Mesenchymal stem cell (in vitro differentiated cells and primary cell): Measurements from ENCODE around the gene CARD8.
"Not testable (repeated sequence)": the region's sequence is repeated elsewhere in the genome, so short reads cannot be mapped to it uniquely, and the experiment has no call there.

Experiments used
- DNase-seq: peaks from one replicate; pipeline ENCODE4 v3.0.0-alpha.2; 2013
- H2AFZ ChIP-seq: one replicate; pipeline ENCODE4 v1.6.1; 2013; ENCODE audit warnings: low read depth, mild to moderate bottlenecking, control low read depth, inconsistent platforms, low read length, moderate library complexity
- H2AK5ac ChIP-seq: 2 replicates; pipeline ENCODE4 v1.6.1; 2013; ENCODE audit warnings: low read length, moderate library complexity, mild to moderate bottlenecking, inconsistent platforms; ENCODE audit not compliant: severe bottlenecking
- H2BK120ac ChIP-seq: one replicate; pipeline ENCODE4 v1.6.1; 2013; ENCODE audit warnings: low read depth, mild to moderate bottlenecking, inconsistent platforms, low read length, moderate library complexity
- H2BK12ac ChIP-seq, 2 experiments: one replicate each; pipeline ENCODE4 v1.6.1; 2013; ENCODE audit warnings: inconsistent platforms in 2 of 2, low read length in 2 of 2, mild to moderate bottlenecking in 2 of 2, moderate library complexity in 2 of 2, control low read depth in 1 of 2
- H2BK15ac ChIP-seq: one replicate; pipeline ENCODE4 v1.6.1; 2013; ENCODE audit warnings: mild to moderate bottlenecking, low read depth, inconsistent platforms; ENCODE audit not compliant: poor library complexity, severe bottlenecking
- H2BK5ac ChIP-seq: 2 replicates; pipeline ENCODE4 v1.6.1; 2013; ENCODE audit warnings: low read depth, mild to moderate bottlenecking, low read length, control low read depth, inconsistent platforms; ENCODE audit not compliant: poor library complexity, severe bottlenecking
- H3K14ac ChIP-seq, 2 experiments: one replicate each; pipeline ENCODE4 v1.6.1; 2013; ENCODE audit warnings: inconsistent platforms in 2 of 2, low read length in 2 of 2, control low read depth in 1 of 2, mild to moderate bottlenecking in 1 of 2, moderate library complexity in 1 of 2
- H3K18ac ChIP-seq, 2 experiments: one replicate each; pipeline ENCODE4 v1.6.1; 2013; ENCODE audit warnings: inconsistent platforms in 2 of 2, low read length in 2 of 2, control low read depth in 1 of 2, low read depth in 1 of 2, mild to moderate bottlenecking in 1 of 2
- H3K23ac ChIP-seq, 2 experiments: one replicate each; pipeline ENCODE4 v1.6.1; 2013; ENCODE audit warnings: inconsistent platforms in 2 of 2, low read length in 2 of 2, mild to moderate bottlenecking in 2 of 2, moderate library complexity in 2 of 2, control low read depth in 1 of 2
- H3K27ac ChIP-seq: 2 replicates; pipeline ENCODE4 v1.5.1; 2013; ENCODE audit warnings: mild to moderate bottlenecking, moderate library complexity, low read length, control low read depth, inconsistent platforms; ENCODE audit not compliant: poor library complexity, severe bottlenecking
- H3K27me3 ChIP-seq, 2 experiments: 2 replicates each; pipeline versions ENCODE4 v1.6.1 to v1.7.0; 2013; ENCODE audit warnings: low read length in 2 of 2, mild to moderate bottlenecking in 2 of 2, moderate library complexity in 2 of 2, control low read depth in 1 of 2, inconsistent platforms in 1 of 2; ENCODE audit not compliant: control insufficient read depth in 1 of 2, insufficient read depth in 1 of 2
- H3K36me3 ChIP-seq, 2 experiments: 2 replicates each; pipeline versions ENCODE4 v1.6.1 to v1.7.0; 2013; ENCODE audit warnings: low read length in 2 of 2, control low read depth in 1 of 2, inconsistent platforms in 1 of 2, low read depth in 1 of 2, mild to moderate bottlenecking in 1 of 2; ENCODE audit not compliant: insufficient read depth in 2 of 2, control insufficient read depth in 1 of 2
- H3K4ac ChIP-seq, 2 experiments: one replicate each; pipeline ENCODE4 v1.6.1; 2013; ENCODE audit warnings: inconsistent platforms in 2 of 2, low read length in 2 of 2, mild to moderate bottlenecking in 2 of 2, moderate library complexity in 2 of 2, control low read depth in 1 of 2, low read depth in 1 of 2
- H3K4me1 ChIP-seq: 2 replicates; pipeline ENCODE4 v1.6.1; 2013; ENCODE audit warnings: low read depth, low read length, control low read depth; ENCODE audit not compliant: control insufficient read depth, insufficient read depth
- H3K4me2 ChIP-seq: 2 replicates; pipeline ENCODE4 v1.6.1; 2013; ENCODE audit warnings: low read length, mild to moderate bottlenecking, inconsistent platforms; ENCODE audit not compliant: poor library complexity, severe bottlenecking
- H3K4me3 ChIP-seq, 2 experiments: 2 replicates each; pipeline versions ENCODE4 v1.5.1 to v1.7.0; 2013; ENCODE audit warnings: low read length in 2 of 2, mild to moderate bottlenecking in 2 of 2, control low read depth in 1 of 2, low read depth in 1 of 2; ENCODE audit not compliant: insufficient read depth in 1 of 2
- H3K79me1 ChIP-seq: replicated peaks from 2 replicates; pipeline ENCODE4 v1.6.1; 2013; ENCODE audit warnings: mild to moderate bottlenecking, control low read depth, low read length, inconsistent platforms; ENCODE audit not compliant: poor library complexity, severe bottlenecking
- H3K9ac ChIP-seq: 2 replicates; pipeline ENCODE4 v1.7.0; 2013; ENCODE audit warnings: mild to moderate bottlenecking, low read length, moderate library complexity
- H3K9me3 ChIP-seq: 2 replicates; pipeline ENCODE4 v1.7.0; 2013; ENCODE audit warnings: mild to moderate bottlenecking, low read length; ENCODE audit not compliant: control insufficient read depth
- H4K8ac ChIP-seq: one replicate; pipeline ENCODE4 v1.6.1; 2013; ENCODE audit warnings: inconsistent platforms, mild to moderate bottlenecking, low read length, moderate library complexity
- H4K91ac ChIP-seq: one replicate; pipeline ENCODE4 v1.6.1; 2013; ENCODE audit warnings: mild to moderate bottlenecking, low read length, inconsistent platforms
- WGBS: methylation state at CpG from one replicate; pipeline ENCODE4 v1.1.7; 2013; ENCODE audit warnings: mixed read lengths; 5-methylcytosine and 5-hydroxymethylcytosine counted together

Gene CARD8

DNA sequence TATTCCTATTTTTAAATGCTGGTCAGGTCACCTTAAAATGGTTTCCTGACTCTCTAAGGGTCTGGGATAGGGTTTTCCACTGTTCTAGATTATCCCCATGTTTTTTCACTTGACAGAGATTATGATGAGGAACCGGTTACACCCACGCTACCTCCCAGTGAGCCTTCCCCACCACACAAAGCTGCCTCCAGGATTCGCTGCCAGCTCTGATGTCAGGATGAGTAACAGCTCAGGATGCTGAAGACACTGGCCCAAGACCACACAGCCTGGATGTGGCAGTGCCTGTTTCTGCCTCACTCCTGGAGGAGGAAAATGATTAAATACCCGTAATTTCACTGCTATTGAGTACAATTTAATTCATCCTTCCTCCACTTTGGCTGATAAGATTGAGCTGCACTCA, 37.1 kb upstream of the CARD8 start:
- H3K36me3 ChIP-seq = no peaks in the 10 kb centered on the region
- H2BK120ac ChIP-seq = no peak overlapping the region
- no peak overlapping the region for H3K18ac ChIP-seq
- H3K9me3 ChIP-seq = no peaks in the 10 kb centered on the region
- no peak overlapping the region for H3K14ac ChIP-seq
- no peak overlapping the region for H2BK12ac ChIP-seq
- peak; percentile 38 for DNase-seq
- H3K79me1 ChIP-seq = no peaks in the 10 kb centered on the region
- 80% methylated on average over 4 of the region's 4 CpGs for WGBS
- H3K4me2 ChIP-seq = no peak overlapping the region
- H3K27me3 ChIP-seq = peaks cover 0 to 9% of the 10 kb centered on the region in 2 experiments
- H4K91ac ChIP-seq = no peak overlapping the region
- peaks cover 7% of the 10 kb centered on the region for H3K4me1 ChIP-seq
- H2BK15ac ChIP-seq = no peak overlapping the region
- no peak overlapping the region for H2BK5ac ChIP-seq
- no peak overlapping the region for H3K4ac ChIP-seq
- no peak overlapping the region for H3K27ac ChIP-seq
- no peak overlapping the region for H4K8ac ChIP-seq
- H3K9ac ChIP-seq = no peak overlapping the region
- H2AFZ ChIP-seq = no peak overlapping the region
- no peak overlapping the region for H3K23ac ChIP-seq
- H3K4me3 ChIP-seq = no peak overlapping the region
- no peak overlapping the region for H2AK5ac ChIP-seq

DNA sequence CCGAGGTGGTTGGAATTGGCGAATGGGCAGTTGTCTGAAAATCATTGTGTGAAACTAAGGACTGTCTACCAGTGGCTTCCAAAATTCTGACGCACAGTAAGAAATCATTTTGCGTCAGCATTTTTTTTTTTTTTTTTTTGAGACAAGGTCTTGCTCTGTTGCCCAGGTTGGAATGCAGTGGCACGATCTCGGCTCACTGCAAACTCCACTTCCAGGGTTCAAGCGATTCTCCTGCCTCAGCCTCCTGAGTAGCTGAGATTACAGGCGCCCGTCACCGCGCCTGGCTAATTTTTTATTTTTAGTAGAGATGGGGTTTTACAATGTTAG, 35.7 kb upstream of the CARD8 start:
- not testable (repeated sequence) for H2BK5ac ChIP-seq, DNase-seq, H3K9ac ChIP-seq, H4K91ac ChIP-seq, H2AFZ ChIP-seq, H3K14ac ChIP-seq, H3K4me1 ChIP-seq, H3K4ac ChIP-seq, H2BK15ac ChIP-seq, H3K4me3 ChIP-seq, H2AK5ac ChIP-seq, H3K79me1 ChIP-seq, H3K36me3 ChIP-seq, H3K27me3 ChIP-seq, H3K9me3 ChIP-seq, H2BK12ac ChIP-seq, H4K8ac ChIP-seq, H3K23ac ChIP-seq, H2BK120ac ChIP-seq, H3K27ac ChIP-seq, H3K4me2 ChIP-seq, H3K18ac ChIP-seq
- 35% methylated on average over 11 of the region's 11 CpGs for WGBS

DNA sequence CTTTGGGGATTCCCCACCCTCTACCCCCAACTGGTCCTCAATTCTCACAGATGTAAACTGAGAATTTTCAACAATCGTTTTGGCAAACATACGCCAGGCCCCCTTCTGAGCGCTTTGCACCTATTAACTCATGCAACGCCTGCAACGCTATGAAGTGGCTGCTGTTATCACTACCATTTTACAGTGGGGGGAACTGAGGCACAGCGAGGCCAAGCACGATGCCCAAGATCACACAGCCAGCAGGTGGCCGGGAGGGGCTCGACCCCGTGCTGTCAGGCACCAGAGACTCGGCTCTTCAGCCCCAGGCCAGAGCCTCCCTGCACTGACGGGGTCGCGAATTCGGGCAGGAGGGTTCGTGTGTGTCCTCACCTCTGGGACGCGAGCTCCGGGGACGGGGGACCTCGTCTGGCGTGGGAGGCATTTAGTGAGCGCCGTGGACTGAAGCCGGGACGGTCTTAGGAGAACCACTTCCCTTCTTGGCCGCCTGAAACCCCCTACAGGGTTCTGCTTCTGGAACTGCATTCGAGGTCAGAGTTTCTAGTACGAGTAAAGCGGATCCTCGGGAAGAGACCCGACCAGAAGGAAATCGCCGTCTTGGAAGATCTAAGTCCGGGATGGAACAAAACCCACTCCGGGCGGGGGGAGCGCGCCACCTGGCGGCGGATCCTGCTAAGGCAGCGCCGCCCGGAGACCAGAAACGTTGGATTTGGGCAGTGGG, 35.2 kb upstream of the CARD8 start:
- Histone ChIP-seq H3K18ac (peak overlapping the region; percentile 11 to 67), H3K79me1 (no peaks in the 10 kb centered on the region), H3K27me3 (peaks cover 0 to 4% of the 10 kb centered on the region in 2 experiments), H2BK120ac (no peak overlapping the region), H3K14ac (no peak overlapping the region), H4K91ac (no peak overlapping the region), H4K8ac (peak overlapping the region; percentile 85), H3K23ac (peak overlapping the region in 1 of 2 experiments; percentile 48), H3K4me1 (peaks cover 7% of the 10 kb centered on the region), H2AFZ (peak overlapping the region; percentile 59), H3K9ac (peak overlapping the region; percentile 84), H3K4me3 (peak overlapping the region; percentile 21 to 86), H2BK12ac (no peak overlapping the region), H3K36me3 (no peaks in the 10 kb centered on the region), H2BK15ac (no peak overlapping the region), H2BK5ac (no peak overlapping the region), H3K9me3 (peaks cover 11% of the 10 kb centered on the region), H3K27ac (peak overlapping the region; percentile 79), H2AK5ac (no peak overlapping the region), H3K4me2 (peak overlapping the region; percentile 75), H3K4ac (peak overlapping the region in 1 of 2 experiments; percentile 70)
- DNase-seq = peak; percentile 86
- under 1% methylated on average over 45 of the region's 45 CpGs for WGBS

DNA sequence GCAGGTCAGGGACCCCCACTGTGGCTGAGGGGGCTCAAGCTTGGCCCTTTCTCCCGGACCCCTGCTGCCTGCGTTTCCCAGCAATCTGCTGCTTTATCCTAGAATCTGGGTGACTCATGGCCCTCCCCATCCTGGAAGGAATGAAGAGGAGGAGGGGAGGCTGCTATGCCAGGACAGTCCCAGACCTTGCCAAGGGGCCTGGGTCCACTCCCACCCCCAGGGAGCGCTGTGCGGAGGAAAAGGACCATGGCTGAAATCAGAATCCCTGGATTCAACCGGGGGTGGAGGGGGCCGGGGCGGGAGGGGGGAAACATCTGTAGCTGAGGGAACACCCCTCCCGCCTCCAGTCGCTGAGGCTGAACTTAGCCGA, 34.7 kb upstream of the CARD8 start:
- H3K79me1 ChIP-seq = no peaks in the 10 kb centered on the region
- 2% methylated on average over 10 of the region's 10 CpGs for WGBS
- peak overlapping the region in 1 of 2 experiments; percentile 86 for H3K4me3 ChIP-seq
- H3K27ac ChIP-seq = peak overlapping the region; percentile 2
- no peak overlapping the region for H3K18ac ChIP-seq
- H2AFZ ChIP-seq = no peak overlapping the region
- no peak overlapping the region for H4K8ac ChIP-seq
- H3K9me3 ChIP-seq = peaks cover 14% of the 10 kb centered on the region
- H3K4me2 ChIP-seq = peak overlapping the region; percentile 75
- no peaks in the 10 kb centered on the region for H3K36me3 ChIP-seq
- no peaks in the 10 kb centered on the region for H3K27me3 ChIP-seq
- H3K4ac ChIP-seq = no peak overlapping the region
- H2BK120ac ChIP-seq = no peak overlapping the region
- DNase-seq = peak; percentile 80
- H3K14ac ChIP-seq = no peak overlapping the region
- H4K91ac ChIP-seq = no peak overlapping the region
- no peak overlapping the region for H2BK15ac ChIP-seq
- no peak overlapping the region for H2BK5ac ChIP-seq
- peaks cover 7% of the 10 kb centered on the region for H3K4me1 ChIP-seq
- H3K9ac ChIP-seq = peak overlapping the region; percentile 84
- H2BK12ac ChIP-seq = no peak overlapping the region
- no peak overlapping the region for H2AK5ac ChIP-seq
- H3K23ac ChIP-seq = no peak overlapping the region
